Islet precursor cell (in vitro differentiated cells): ENCODE data around the gene PRKG1.

Experiments used
- DNase-seq: peaks from one replicate; pipeline ENCODE4 v3.0.0-alpha.2; 2018

Gene PRKG1

DNA sequence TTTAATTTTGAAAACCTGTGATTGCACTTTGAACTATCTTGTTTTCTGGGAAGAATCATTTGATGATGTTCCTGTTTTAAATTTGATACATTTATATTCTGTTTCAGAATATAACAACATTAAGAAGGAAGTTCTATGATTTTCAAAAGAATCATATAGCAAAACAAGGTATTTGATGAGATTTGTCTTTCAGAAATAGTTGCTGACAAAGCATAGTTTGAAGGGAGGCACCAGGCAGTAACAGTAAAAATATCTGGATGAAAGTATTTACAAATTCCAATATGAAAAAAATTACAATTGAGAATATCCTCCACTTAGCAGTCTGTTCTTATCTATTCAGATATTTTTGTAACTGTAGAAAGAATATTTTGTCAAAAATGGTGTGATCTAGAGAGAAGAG is 891.2 kb downstream of the PRKG1 start:
- DNase-seq: no peak

DNA sequence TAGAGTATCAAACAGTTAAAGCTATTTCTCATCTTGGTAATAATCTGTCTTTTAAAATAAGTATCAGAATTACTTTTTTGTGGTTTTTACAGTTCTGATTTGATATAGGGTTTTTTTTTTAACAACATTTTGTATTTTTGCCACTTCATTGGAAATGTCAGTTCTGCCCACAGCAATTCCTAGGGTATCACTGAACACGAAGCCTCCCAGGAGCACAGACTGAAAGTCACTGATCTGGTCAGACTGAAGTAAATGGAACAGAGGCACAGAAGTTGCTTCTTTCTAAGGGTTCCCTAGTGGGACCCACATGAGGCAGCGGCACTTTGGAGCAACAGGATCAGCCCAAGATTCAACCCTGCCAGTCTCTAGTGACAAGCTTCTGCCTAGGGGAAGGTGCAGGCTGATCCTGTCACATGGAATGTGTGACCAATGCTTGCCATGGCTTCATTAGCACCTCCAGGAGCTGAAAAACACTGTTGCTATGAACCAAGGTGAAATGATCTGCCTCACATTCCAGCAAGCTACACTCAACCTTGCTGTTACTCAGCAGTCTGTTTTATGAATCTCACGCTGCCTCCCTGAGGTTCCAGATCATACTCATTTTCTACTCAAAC is 898.6 kb downstream of the PRKG1 start:
- no peak for DNase-seq

DNA sequence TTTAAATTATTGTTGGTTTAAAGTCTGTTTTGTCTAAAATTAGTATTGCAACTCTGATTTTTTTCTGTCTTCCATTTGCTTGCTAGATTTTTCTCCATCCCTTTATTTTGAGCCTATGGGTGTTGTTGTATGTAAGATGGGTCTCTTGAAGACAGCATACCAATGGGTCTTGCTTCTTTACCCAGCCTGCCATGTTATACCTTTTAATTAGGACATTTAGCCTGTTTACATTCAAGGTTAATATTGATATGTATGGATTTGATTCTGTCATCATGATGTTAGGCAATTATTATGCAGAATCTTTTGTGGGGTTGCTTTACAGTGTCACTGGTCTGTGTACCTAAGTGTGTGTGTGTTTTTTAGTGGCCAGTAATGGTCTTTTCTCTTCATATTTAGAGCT is 906.5 kb downstream of the PRKG1 start:
- DNase-seq: no peak

DNA sequence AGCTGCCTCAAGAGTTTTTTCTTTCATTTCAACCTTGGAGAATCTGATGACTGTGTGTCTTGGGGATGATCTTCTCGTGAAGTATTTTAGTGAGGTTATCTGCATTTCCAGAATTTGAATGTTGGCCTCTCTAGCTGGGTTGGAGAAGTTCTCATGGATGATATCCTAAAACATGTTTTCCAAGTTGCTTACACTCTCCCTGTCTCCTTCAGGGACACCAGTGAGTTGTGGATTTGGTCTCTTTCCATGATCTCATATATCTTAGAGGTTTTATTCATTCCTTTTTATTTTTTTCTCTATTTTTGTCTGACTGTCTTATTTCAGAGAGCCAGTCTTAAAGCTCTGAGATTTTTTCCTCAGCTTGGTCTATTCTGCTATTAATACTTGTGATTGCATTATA is 907.4 kb downstream of the PRKG1 start:
- no peak for DNase-seq

DNA sequence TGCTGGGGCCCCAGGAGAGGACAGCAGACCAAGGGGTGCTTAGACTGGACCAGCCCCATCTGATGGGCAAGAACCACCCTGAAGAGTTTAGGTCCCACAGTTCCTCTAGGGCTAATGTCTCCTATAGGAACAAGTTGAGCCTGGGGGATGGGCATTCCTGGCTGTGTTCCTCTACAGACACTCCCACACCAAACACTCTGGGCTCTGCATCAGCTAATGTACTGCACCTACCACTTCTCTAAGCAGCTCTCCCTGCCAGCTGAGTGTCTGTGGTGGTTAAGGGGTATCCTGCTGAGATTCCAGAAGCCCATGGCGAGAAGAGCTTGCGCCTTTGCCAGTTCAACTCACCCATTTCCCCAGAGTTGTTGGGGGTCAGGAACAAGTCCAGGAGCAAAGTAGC is 909.2 kb downstream of the PRKG1 start:
- DNase-seq: peak; percentile 47

- no peak for DNase-seq
These were observed 911.0 kb downstream of the PRKG1 start for GRCh38 chr10:51985336-51985735.

DNA sequence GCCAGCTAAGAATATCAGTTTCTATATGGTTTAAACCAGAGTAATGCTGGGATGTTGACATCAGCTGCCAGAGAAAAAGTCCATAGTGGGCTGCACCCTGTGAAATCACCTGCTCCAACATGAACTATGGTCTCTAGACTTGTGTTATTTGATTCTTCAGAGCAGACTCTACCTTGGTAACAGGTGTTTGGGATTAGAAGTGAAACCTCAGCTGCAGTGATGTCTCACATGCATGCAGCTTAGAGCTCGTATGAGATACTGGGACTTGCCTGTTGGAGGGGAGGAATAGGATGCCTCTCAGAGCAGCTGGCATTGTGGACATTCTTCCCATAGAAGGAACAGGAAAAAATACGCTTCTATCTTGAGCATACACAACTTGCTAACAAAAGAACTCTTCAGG is 912.2 kb downstream of the PRKG1 start:
- DNase-seq: no peak

- no peak for DNase-seq
These were observed 919.2 kb downstream of the PRKG1 start for GRCh38 chr10:51993475-51993874.

GRCh38 chr10:51999096-51999495 is 924.8 kb downstream of the PRKG1 start:
- peak; percentile 52 for DNase-seq

DNA sequence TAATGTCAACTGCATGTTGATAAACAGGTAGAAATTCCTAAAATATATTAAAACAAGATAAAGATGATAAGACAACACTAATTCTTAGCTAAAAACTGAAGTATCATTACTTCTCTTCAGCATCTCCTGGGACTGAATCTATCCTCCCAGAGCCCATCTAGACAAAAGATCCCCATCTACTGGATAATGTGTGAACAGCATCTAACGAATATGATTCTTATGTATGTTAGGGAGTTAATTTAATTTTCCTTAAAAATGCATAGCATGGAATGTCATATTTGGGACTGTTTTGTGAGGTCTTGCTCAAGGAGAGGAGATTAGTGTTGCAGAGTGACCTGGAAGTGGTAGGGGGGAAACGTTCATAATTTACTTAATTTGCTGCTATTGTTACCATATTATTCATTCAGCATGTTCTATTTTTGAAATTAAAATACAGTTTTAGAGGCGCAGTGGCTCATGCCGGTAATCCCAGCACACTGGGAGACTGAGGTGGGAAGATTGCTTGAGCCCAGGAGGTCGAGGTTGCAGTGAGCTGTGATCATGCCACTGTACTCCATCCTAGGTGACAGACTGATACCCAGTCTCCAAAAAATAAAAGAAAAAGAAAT is 930.2 kb downstream of the PRKG1 start:
- no peak for DNase-seq

DNA sequence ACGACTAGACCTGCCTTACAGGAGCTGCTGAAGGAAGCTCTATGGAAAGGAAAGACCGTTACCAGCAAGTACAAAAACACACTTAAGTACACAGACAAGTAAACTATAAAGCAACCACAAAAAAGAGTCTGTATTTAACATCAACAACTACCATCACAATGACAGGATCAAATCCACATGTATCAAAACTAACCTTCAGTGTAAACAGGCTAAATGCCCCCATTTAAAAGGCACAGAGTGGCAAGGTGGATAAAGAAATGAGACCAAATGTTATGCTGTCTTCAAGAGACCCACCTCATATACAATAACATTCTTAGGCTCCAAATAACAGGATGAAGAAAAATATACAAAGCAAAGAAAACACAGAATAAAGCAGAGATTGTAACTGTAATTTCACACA is 932.8 kb downstream of the PRKG1 start:
- no peak for DNase-seq

- DNase-seq: no peak
These were observed 936.8 kb downstream of the PRKG1 start for GRCh38 chr10:52011118-52011517.

DNA sequence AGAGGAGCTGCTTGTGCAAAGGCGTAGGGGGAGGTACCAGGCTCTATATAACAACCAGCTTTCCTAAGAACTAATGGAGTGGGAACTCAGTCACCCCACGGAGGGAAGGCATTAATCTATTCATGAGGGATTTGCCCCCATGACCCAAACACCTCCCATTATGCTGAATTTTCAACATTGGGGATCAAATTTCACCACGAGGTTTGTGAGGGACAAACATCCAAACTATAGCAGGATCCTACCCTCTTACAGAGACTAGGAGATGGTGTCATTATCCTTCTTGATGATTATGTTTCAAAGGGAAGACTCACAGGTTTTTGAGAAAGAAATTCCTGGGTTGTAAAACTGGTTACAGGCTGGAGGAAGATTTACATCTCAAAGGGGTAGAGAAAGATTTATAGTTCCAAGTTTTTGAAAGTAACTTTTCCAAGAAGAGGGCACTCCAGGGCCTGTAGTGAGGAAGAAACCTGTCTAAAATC is 944.8 kb downstream of the PRKG1 start:
- peak; percentile 46 for DNase-seq

DNA sequence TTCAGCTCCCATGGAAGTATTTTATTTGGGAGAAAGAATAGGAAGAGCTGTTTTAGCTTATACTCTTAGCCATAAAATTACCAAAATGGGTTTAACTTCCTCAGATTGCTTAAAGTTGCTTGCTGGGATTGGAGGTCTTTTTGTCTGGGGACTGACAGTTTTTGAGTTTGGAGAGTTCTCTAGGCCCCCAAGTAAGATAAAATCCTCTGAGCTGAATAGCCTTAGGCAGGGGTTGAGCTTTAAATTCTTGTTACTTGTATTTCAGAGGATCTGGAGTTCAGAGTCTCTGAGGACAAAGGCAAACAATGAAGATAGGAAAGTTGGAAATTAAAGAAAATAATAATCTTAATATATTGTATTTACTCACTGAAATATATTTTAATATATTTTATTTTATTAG is 945.4 kb downstream of the PRKG1 start:
- no peak for DNase-seq

- no peak for DNase-seq
These were observed 945.9 kb downstream of the PRKG1 start for GRCh38 chr10:52020173-52020572.

- DNase-seq: no peak
These were observed 946.4 kb downstream of the PRKG1 start for GRCh38 chr10:52020702-52021101.

DNA sequence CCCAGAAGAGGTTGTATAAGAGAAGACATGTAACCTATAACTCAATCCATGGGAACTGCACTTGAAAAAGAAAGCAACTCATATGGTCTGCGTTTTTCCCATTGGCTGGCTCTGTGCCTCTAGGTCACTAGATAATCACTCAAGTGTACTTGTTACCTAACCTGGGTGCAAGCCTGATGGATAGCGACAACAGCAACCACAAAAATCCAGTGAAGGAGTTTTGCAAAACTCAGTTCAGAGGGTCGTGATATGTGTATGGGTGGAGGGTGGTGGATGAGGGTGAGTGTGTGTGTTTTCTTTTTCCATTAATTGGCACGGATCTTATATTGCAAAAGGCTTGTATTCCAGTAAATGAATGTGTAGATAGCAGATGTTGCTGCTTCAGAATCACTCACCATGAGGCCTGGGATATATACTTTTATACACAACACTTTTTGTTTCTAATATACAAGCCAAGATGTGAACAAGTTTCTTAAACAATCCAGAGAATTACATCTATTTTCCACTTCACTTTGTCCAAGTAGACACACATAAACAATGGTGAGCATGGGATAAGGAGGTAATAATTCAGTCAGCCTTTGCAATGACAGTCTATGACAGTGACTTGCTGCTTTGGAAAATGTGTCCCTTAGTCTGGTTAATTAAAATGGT is 952.9 kb downstream of the PRKG1 start:
- no peak for DNase-seq

GRCh38 chr10:52028523-52028858 is 954.2 kb downstream of the PRKG1 start:
- DNase-seq: no peak

- no peak for DNase-seq
These were observed 955.3 kb downstream of the PRKG1 start for GRCh38 chr10:52029628-52030027.

DNA sequence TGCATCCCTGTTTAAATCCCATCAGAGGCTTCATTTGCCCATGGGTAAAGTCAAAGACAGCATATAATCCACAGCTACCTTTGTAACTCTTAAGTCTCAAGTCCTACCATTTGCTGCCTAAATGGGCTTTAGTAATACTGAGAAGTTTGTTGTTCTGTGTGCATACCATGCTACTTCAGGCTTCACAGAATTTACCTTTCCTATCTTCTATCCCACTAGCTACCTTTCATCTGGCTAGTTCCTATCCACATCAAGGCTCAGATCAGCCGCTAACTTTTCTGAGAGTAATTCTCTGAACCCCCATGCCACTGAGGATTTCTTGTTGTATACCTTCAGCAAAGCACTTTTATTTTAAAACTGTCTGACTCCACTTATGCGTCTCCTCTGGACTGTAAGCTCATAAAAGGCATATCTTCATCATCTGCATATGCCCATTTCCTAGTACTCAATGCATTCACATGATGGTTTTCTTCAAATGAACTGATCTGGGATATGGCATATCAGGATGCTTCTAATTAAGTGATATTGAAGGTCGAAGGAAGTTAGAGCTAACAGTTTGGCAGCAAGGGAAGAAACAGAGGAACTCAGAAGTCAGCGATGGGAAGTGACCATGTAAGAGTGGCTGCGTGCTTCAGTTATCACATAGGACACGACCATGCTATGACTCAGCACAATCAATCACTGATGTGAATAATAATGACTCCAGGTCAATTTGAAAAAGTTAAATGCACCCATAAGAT is 955.9 kb downstream of the PRKG1 start:
- no peak for DNase-seq

- no peak for DNase-seq
These were observed 956.7 kb downstream of the PRKG1 start for GRCh38 chr10:52030975-52031374.

DNA sequence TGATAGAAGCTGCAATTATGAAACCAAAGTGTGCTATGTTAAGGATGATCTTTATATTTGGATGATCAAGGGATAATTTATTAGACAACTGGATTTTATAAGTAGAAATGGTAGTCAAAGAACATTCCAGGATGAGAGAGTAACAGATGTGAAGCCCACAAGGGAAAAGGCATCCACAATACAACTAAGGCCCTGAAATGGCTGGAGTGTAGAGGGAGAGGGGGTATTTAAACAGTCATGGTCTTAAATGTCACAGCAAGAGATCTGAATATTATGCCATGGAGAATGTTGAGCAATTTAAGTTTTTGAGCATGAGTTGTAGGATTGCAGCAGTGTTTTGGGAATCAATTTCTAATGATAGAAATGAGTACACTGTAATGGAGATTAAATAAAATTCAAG is 957.5 kb downstream of the PRKG1 start:
- DNase-seq: no peak

GRCh38 chr10:52032681-52033629 is 958.7 kb downstream of the PRKG1 start:
- DNase-seq: no peak
